ENCODE measurements around the gene FKBP15.

Gene FKBP15

GRCh38 chr9:113186137-113186755 is 34.8 kb downstream of the FKBP15 start:
- no peak for FAIRE-seq

GRCh38 chr9:113185271-113185670 is 35.8 kb downstream of the FKBP15 start:
- FAIRE-seq, result no peak
- DNase-seq (ENCODE audit: insufficient read length, low spot score), result no peak

More at GRCh38 chr9:113186137-113186755, 34.8 kb downstream of the FKBP15 start:
- DNase-seq (ENCODE audit: insufficient read length, low spot score), result no peak

GRCh38 chr9:113184539-113184938 is 36.5 kb downstream of the FKBP15 start:
- DNase-seq (ENCODE audit: insufficient read length, low spot score) (no peak), FAIRE-seq (no peak)

- FAIRE-seq, result no peak
- no peak for DNase-seq (ENCODE audit: insufficient read length, low spot score)
Observed at GRCh38 chr9:113183956-113184488, 37.1 kb downstream of the FKBP15 start.

- FAIRE-seq, result no peak
- no peak for DNase-seq (ENCODE audit: insufficient read length, low spot score)
Observed at GRCh38 chr9:113181165-113181564, 39.9 kb downstream of the FKBP15 start.

GRCh38 chr9:113179839-113180238 is 41.2 kb downstream of the FKBP15 start:
- no peak for FAIRE-seq

GRCh38 chr9:113178087-113178486 is 43.0 kb downstream of the FKBP15 start:
- FAIRE-seq, result no peak

More at GRCh38 chr9:113179839-113180238, 41.2 kb downstream of the FKBP15 start:
- DNase-seq (ENCODE audit: insufficient read length, low spot score), result no peak

GRCh38 chr9:113177251-113177650 is 43.8 kb downstream of the FKBP15 start:
- FAIRE-seq, result no peak
- DNase-seq (ENCODE audit: insufficient read length, low spot score), result no peak

More at GRCh38 chr9:113178087-113178486, 43.0 kb downstream of the FKBP15 start:
- no peak for DNase-seq (ENCODE audit: insufficient read length, low spot score)

GRCh38 chr9:113176803-113177202 is 44.3 kb downstream of the FKBP15 start:
- FAIRE-seq (no peak), DNase-seq (ENCODE audit: insufficient read length, low spot score) (no peak)

- FAIRE-seq, result no peak
- DNase-seq (ENCODE audit: insufficient read length, low spot score), result no peak
Observed at GRCh38 chr9:113173341-113173740, 47.7 kb downstream of the FKBP15 start.

GRCh38 chr9:113168809-113169208 is 52.3 kb downstream of the FKBP15 start:
- DNase-seq (ENCODE audit: insufficient read length, low spot score) (no peak), FAIRE-seq (no peak)

- no peak for FAIRE-seq
- no peak for DNase-seq (ENCODE audit: insufficient read length, low spot score)
Observed at GRCh38 chr9:113166039-113166438, 55.0 kb downstream of the FKBP15 start.

- FAIRE-seq (no peak), DNase-seq (ENCODE audit: insufficient read length, low spot score) (no peak)
Observed at GRCh38 chr9:113164536-113165300, 56.4 kb downstream of the FKBP15 start.

GRCh38 chr9:113163001-113163400 is 58.1 kb downstream of the FKBP15 start:
- DNase-seq (ENCODE audit: insufficient read length, low spot score), result no peak
- FAIRE-seq, result no peak

- DNase-seq (ENCODE audit: insufficient read length, low spot score) (no peak), FAIRE-seq (no peak)
Observed at GRCh38 chr9:113160571-113160970, 60.5 kb downstream of the FKBP15 start.

- DNase-seq (ENCODE audit: insufficient read length, low spot score) (no peak), FAIRE-seq (no peak)
Observed at GRCh38 chr9:113158446-113158845, 62.6 kb downstream of the FKBP15 start.

GRCh38 chr9:113156880-113157279 is 64.2 kb downstream of the FKBP15 start:
- FAIRE-seq (no peak), DNase-seq (ENCODE audit: insufficient read length, low spot score) (no peak)

GRCh38 chr9:113155911-113156588 is 65.0 kb downstream of the FKBP15 start:
- DNase-seq (ENCODE audit: insufficient read length, low spot score) (no peak), FAIRE-seq (no peak)

- no peak for FAIRE-seq
- no peak for DNase-seq (ENCODE audit: insufficient read length, low spot score)
Observed at GRCh38 chr9:113154946-113155345, 66.1 kb downstream of the FKBP15 start.

- FAIRE-seq (no peak), DNase-seq (ENCODE audit: insufficient read length, low spot score) (no peak)
Observed at GRCh38 chr9:113154471-113154870, 66.6 kb downstream of the FKBP15 start.

- FAIRE-seq, result no peak
- DNase-seq (ENCODE audit: insufficient read length, low spot score), result no peak
Observed at GRCh38 chr9:113153599-113153998, 67.5 kb downstream of the FKBP15 start.

All from HTR-8/SVneo (cell line).